Ascending aorta (tissue), 2 donors: ENCODE measurements around the gene ARHGAP24. TPM values are rescaled to one million over a fixed set of nuclear protein-coding genes. Genes with fewer than 3 reads are reported as not detected.
"Not testable (repeated sequence)": the region's sequence is repeated elsewhere in the genome, so short reads cannot be mapped to it uniquely, and the experiment has no call there.

Experiments
- DNase-seq, 2 donors: peaks; one replicate each; pipeline ENCODE4 v3.0.0-alpha.2; 2019; ENCODE audit warnings: low spot score in 2 of 2
- H3K27ac ChIP-seq, 2 donors: fragments of 200-600 bp; sonication (generic); one replicate each; pipeline ENCODE4 v1.5.1; 2016 to 2017; ENCODE audit warnings: mild to moderate bottlenecking in 1 of 2
- H3K27me3 ChIP-seq: fragments of 200-600 bp; sonication (generic); one replicate; pipeline ENCODE4 v1.5.1; 2017
- H3K36me3 ChIP-seq, 2 donors: fragments of 200-600 bp; sonication (generic); one replicate each; pipeline ENCODE4 v1.5.1; 2016
- H3K4me1 ChIP-seq, 2 donors: fragments of 200-600 bp; sonication (generic); one replicate each; pipeline ENCODE4 v1.5.1; 2016 to 2017; ENCODE audit warnings: mild to moderate bottlenecking in 1 of 2
- H3K4me3 ChIP-seq, 2 donors: fragments of 200-600 bp; sonication (generic); one replicate each; pipeline ENCODE4 v1.5.1; 2016 to 2017; ENCODE audit warnings: mild to moderate bottlenecking in 1 of 2
- H3K9me3 ChIP-seq, 2 donors: fragments of 200-600 bp; sonication (generic); one replicate each; pipeline ENCODE4 v1.5.1; 2016
- CTCF ChIP-seq, 3 experiments: fragments of 200-600 bp in 2 of 3; fragments of 450-650 bp in 1 of 3; sonication (generic) in 2 of 3; IDR thresholded peaks; one replicate each; pipeline ENCODE4 v1.5.1; 2016 to 2019; ENCODE audit warnings: antibody characterized with exemption in 3 of 3, mild to moderate bottlenecking in 1 of 3, moderate library complexity in 1 of 3
- intact Hi-C: fragments of 100-400 bp; cut with DNase I; formaldehyde crosslinking; loops from one replicate; pipeline ENCODE4 v1.15.1; 2023
- total RNA-seq: library from RNA; depleted of rRNA; stranded (reverse); fragments of >200 nt; gene quantifications from one replicate; pipeline ENCODE4 v1.1.0, GENCODE V29; 2016

Gene ARHGAP24
- total RNA-seq, 1 donor from 2014 or later, result 13.9 TPM

- no peaks in the 10 kb centered on the region for H3K36me3 ChIP-seq
Measured at GRCh38 chr4:85500110-85500867, 25.3 kb downstream of the ARHGAP24 start.

GRCh38 chr4:85501145-85501544 lies 26.2 kb downstream of the ARHGAP24 start:
- DNase-seq, H3K36me3 ChIP-seq, H3K27me3 ChIP-seq, H3K27ac ChIP-seq, intact Hi-C loops, H3K9me3 ChIP-seq, H3K4me1 ChIP-seq, H3K4me3 ChIP-seq: not testable (repeated sequence)

More at GRCh38 chr4:85500110-85500867, 25.3 kb downstream of the ARHGAP24 start:
- DNase-seq, result no peak
- Histone ChIP-seq H3K9me3 (no peaks in the 10 kb centered on the region), H3K4me1 (peaks cover 0 to 3% of the 10 kb centered on the region in 2 donors), H3K4me3 (no peak overlapping the region), H3K27ac (no peak overlapping the region), H3K27me3 (no peaks in the 10 kb centered on the region)
- no peak for TF ChIP-seq CTCF (IDR thresholded peaks at IDR 0.05)
- intact Hi-C loops, result no loop called here

GRCh38 chr4:85508654-85509053 lies 33.7 kb downstream of the ARHGAP24 start:
- Histone ChIP-seq H3K4me3 (no peak overlapping the region), H3K4me1 (no peaks in the 10 kb centered on the region), H3K36me3 (no peaks in the 10 kb centered on the region), H3K27ac (no peak overlapping the region), H3K27me3 (no peaks in the 10 kb centered on the region), H3K9me3 (no peaks in the 10 kb centered on the region)
- intact Hi-C loops, result no loop called here
- no peak for DNase-seq
- no peak for TF ChIP-seq CTCF (IDR thresholded peaks at IDR 0.05)

GRCh38 chr4:85509882-85510631 lies 35.1 kb downstream of the ARHGAP24 start:
- Histone ChIP-seq H3K4me1 (no peaks in the 10 kb centered on the region), H3K27me3 (no peaks in the 10 kb centered on the region), H3K36me3 (no peaks in the 10 kb centered on the region), H3K9me3 (no peaks in the 10 kb centered on the region), H3K4me3 (no peak overlapping the region), H3K27ac (no peak overlapping the region)
- no peak for DNase-seq
- no peak for TF ChIP-seq CTCF (IDR thresholded peaks at IDR 0.05)
- intact Hi-C loops, result no loop called here

GRCh38 chr4:85510632-85510984 lies 35.7 kb downstream of the ARHGAP24 start:
- no peaks in the 10 kb centered on the region for H3K36me3 ChIP-seq
- DNase-seq, result no peak
- TF ChIP-seq CTCF (IDR thresholded peaks at IDR 0.05), result no peak
- intact Hi-C loops, result no loop called here
- no peak overlapping the region for H3K4me3 ChIP-seq
- H3K4me1 ChIP-seq, result no peaks in the 10 kb centered on the region
- no peaks in the 10 kb centered on the region for H3K9me3 ChIP-seq
- no peak overlapping the region for H3K27ac ChIP-seq
- no peaks in the 10 kb centered on the region for H3K27me3 ChIP-seq

GRCh38 chr4:85512446-85513205 lies 37.7 kb downstream of the ARHGAP24 start:
- DNase-seq, result no peak
- no peak for TF ChIP-seq CTCF (IDR thresholded peaks at IDR 0.05)
- Histone ChIP-seq H3K9me3 (no peaks in the 10 kb centered on the region), H3K4me1 (no peaks in the 10 kb centered on the region), H3K27ac (no peak overlapping the region), H3K4me3 (no peak overlapping the region), H3K36me3 (no peaks in the 10 kb centered on the region), H3K27me3 (no peaks in the 10 kb centered on the region)
- intact Hi-C loops, result no loop called here
